T-helper 2 cell treated with Interferon-gamma antibody and Interleukin-4, amounts not matched to agents 100 ng/mL and 5 ng/mL, for 36 hours (primary cell): ENCODE results near the gene MCC. TPM values are rescaled to one million over a fixed set of nuclear protein-coding genes. Genes with fewer than 3 reads are reported as not detected.

Experiments used
- intact Hi-C: fragments of 100-400 bp; cut with micrococcal nuclease; formaldehyde crosslinking; loops from one replicate; pipeline ENCODE4 v1.15.1; 2023
- total RNA-seq: library from RNA; stranded (reverse); gene quantifications from 2 replicates; pipeline ENCODE4 v1.2.3, GENCODE V29; 2022

The MCC gene
- total RNA-seq, 1 donor from 2014 or later = 3.2 TPM

DNA sequence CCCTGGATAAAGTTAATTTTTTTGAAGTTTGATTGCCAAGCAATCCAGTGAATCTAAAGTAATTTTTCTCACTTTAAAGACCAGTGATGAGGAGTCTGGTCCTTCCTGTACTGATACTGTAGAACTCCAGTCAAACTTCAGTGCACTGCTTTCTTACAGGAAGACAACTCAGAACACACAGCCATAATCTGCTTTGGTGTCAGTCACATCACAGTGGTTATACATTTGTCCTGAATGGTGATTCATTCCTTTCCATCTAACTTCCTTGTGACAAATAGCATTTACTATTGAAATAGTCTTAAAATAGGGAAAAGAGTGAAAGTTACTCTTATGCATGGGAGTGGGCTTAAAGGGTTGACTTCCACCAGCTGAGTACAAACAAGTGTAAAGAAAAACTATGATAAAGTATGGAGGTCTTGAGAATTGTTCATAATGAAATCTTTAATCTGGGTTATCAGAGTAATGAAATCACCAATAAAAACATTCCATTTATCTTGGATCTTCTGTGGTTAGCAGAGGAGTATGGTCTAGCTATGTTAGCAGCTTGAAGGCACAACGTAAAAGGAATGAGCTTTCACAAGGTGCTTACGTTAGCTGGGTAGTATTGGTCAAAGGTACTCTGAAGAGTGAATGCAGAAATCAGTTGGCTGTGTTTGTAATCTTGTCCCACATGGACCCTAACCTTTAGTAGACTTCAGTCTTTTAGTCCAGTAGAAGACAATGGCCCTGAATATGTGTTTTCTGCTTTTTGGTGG lies 470.2 kb downstream of the MCC start:
- intact Hi-C loops = no loop called here

DNA sequence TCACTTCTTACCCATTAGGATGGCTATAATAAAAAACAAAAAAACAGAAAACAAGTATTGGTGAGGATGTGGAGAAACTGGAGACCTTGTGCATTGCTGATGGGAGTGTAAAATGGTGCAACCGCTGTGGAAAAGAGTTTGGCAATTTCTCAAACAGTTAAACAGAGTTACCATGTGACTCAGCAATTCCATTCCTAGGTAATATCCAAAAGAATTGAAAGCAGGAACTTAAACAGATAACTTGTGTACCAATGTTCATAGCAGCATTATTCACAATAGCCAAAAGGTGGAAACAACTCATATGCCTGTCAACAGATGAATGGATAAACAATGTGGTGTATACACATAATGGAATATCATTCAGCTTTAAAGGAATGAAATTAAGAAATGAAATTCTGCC lies 482.8 kb downstream of the MCC start:
- intact Hi-C loops = no loop called here

DNA sequence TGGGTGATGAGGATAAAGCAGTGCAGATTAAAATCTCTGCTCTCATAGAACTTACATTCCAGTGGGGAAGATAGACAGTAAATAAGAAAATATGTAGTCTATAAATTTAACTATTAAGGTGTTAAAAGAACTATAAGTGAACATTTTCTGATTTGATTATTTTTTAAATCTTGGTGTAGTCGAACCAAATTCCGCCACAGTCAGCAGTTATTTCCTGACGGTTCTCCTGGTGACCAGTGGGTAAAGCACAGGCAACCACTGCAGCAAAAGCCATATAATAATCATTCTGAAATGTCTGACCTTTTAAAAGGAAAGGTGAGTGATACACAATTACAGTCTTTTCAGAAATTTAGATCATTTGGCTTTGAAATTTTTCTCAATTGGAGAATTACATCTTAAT lies 484.5 kb downstream of the MCC start:
- intact Hi-C loops = no loop called here

DNA sequence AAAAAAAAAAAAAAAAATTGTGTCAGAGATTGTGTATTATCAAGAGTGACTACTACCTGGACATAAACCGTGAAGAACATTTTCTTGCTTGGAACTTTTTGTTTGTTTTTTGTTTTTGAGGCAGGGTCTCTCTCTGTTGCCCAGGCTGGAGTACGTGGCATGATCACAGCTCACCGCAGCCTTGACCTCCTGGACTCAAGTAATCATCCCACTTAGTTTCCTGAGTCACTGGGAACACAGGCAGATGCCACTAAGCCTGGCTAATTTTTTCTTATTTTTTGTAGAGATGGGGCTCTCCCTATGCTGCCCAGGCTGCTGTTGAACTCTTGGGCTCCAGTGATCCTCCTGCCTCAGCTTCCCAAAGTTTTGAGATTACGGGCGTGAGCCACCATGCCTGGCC lies 485.8 kb downstream of the MCC start:
- intact Hi-C loops = no loop called here

DNA sequence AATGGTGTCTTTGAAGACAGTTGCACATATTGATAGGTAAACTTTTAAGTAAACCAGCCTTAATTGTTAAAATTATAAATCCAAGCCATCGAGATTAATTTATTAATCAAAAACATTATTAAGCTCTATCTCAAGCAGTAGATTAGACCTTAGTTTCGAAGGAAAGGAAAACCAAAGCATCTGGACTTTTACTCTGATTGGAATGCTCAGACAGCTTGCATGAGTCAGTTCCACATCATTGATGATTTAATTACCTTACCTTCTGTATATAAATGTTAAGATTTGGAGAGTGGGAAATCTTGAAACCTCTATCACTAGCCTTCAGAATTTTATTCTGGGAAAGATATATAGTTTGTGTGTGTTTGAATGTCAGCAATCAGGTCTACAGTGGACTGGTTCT lies 487.8 kb downstream of the MCC start:
- intact Hi-C loops = no loop called here

DNA sequence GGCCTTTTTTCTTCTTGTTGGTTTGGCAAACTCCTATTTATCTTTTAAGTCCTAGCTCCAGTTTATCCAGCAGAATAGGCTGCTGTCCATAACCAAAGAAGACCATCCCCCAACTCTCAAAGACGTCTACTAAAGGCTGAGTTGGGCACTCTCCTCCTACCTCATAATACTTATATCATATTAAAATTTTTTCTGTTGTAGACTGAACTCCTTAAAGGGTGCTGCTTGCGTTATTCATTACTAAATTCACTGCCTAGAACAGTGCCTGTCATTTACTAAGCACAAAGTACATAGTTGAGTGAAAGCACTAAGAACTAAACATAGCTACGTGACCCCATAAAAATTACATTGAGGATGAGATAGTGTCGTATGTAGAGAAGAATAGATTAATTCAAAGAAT lies 490.0 kb downstream of the MCC start:
- intact Hi-C loops = loop anchor here (5.0 kb wide), 1 partner anchor 64 kb away; no protein-coding TSS in a partner anchor

DNA sequence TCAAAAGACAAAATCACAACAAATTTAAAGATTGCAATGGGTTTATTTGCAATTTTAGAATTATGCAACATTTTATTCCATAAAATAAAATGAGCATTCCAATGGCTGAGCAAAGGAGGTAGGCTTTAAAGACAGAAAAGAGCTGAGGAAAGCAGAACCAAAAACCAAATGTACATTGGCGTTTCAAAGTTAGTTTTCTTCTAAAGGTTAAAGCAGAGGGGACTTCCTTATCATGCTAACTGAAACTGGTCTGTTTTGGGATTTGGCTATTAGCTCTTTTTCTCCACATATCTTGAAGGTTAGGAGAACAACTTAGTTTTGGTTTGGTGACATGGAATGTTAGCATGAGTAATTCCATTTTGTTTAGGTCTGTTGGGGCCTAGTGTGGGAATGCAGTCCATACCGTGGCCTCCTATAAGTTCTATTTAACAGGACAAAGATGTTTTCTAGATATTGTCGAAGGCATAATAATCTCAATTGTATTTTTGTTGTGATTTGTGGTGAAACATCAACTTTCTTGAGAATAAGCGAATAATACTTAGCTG lies 491.4 kb downstream of the MCC start:
- intact Hi-C loops = loop anchor here (1.0 to 5.0 kb wide), 5 partner anchors 65 to 609 kb away; partner anchors contain the start of gene YTHDC2

DNA sequence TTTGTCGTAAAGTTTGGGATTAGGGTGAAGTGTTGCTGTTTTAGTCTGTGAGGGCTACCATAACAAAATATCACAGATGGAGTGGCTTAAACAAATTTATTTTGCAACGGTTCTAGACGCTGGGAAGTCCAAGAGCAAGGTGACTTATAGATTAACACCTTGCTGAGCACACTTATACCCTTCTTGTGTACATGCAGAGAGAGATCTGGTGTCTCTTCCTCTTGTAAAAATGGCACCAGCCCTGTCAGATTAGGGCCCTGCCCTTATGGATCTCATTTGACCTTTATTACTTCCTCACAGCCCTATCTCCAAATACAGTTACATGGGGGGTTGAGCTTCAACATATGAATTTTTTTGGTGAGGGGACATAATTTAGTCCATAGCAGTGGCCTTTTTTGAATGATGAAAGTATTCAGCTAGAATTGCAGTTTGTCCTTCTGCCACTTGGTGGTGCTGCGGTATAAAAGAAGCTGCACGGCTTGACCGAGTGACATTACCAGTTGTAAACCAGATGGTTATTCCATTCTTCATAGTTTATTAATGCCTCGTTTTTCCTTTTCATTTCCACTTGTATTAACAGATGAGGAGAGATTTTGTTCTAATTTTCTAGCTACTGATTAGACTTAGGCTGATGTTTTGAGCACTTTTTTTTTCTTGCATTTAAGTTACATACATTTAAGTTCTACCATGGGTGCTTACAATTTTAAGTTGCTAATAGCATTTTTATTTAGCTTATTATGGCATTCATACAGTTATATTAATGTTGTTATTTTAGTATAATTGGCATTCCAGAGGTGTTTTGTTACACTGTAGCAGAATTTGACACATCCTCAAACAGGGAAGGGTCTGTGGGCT lies 492.3 kb downstream of the MCC start:
- intact Hi-C loops = loop anchor here (1.0 to 5.0 kb wide), 5 partner anchors 66 to 610 kb away; partner anchors contain the start of gene YTHDC2

DNA sequence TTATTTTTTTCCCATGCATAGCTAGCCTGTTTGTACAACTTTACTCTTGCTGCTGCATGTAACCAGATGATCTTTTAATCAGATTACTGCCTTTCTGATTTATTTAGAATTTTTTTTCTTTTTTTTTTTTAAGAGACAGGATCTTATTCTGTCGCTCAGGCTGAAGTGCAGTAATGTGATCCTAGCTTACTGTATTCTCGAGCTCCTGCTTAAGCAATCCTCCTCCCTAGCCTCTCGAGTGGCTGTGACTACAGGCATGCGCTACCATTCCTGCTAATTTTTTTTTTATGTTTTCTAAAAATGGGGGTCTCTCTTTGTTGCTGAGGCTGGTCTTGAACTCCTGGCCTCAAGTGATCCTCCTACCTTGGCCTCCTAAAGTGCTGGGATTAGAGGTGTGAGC lies 502.0 kb downstream of the MCC start:
- intact Hi-C loops = no loop called here

DNA sequence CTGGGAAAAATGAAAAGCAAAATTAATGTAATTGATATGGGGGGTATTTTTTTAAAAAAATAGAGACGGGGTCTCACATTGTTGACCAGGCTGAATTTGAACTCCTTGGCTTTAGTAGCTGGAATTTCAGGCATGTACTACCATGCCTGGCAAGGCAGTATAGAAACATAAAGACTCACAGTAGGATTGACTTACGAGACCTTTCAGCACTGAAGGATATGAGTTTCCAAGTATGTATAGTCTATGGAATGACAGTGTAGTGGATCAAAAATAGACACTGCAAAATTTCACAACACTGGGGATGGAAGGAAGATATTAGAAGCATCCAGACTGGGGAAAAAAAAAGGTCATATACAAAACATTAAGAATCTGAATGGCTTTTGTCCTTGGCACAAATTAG lies 504.9 kb downstream of the MCC start:
- intact Hi-C loops = no loop called here

DNA sequence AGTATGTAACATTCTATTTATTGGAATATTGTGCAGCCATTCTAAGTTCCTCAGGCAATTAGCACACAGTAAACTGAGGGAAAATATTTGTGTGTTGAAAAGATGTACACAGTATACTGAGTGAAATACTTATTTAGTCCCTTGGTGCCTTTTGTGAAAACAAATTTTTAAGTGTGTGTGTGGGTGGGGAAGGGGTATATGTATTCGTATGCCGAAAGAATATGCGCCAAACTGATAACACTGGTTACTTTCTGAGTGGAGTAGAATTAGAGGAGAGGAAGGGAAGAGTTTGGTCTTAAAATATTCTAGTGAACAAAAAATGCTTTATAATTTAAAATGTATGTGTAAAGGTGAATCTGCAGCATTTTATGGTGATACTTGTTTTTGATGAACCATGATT lies 508.5 kb downstream of the MCC start:
- intact Hi-C loops = loop anchor here (5.0 kb wide), 2 partner anchors 313 to 533 kb away; partner anchors contain the start of gene YTHDC2

DNA sequence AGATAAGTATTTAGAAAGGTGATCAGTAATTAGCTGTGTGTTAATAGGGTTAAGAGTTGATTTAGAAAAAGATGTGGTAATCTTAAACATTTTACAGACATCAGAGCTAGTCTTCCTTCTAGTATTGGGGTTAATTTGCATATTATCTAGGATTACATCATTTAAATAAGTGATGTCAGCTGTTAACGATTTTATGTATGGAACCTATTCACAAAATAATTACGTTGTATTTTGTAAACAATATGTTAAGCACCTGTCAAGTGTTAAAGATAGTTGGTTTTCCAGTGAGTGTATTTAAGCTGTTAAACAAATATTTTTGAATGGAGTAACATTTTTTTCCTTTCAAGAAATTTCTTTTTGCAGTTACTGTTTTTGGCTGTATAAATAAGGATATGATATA lies 509.4 kb downstream of the MCC start:
- intact Hi-C loops = loop anchor here (5.0 kb wide), 2 partner anchors 313 to 533 kb away; partner anchors contain the start of gene YTHDC2

DNA sequence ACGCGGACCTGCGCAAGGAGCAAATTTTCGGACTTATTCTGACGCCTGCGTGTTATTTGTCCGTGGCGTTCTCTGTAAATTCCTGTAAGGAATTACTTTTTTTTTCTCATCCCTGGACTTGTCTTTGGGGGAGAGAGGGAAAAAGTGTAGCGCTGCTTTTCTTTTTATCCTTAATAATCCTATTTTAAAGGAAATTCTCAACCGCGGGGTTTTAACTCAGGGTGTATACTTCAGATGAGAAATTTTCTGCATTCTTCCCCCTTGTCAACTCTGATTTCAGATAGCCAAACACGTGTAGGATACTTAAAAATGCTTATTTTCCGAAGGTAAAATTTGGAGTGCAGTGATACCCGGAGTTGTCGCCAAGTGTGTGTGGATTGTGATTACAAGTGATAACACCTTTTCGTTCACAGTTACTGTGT lies 510.8 kb downstream of the MCC start:
- intact Hi-C loops = loop anchor here (5.0 kb wide), 2 partner anchors 315 to 535 kb away; partner anchors contain the start of gene YTHDC2

DNA sequence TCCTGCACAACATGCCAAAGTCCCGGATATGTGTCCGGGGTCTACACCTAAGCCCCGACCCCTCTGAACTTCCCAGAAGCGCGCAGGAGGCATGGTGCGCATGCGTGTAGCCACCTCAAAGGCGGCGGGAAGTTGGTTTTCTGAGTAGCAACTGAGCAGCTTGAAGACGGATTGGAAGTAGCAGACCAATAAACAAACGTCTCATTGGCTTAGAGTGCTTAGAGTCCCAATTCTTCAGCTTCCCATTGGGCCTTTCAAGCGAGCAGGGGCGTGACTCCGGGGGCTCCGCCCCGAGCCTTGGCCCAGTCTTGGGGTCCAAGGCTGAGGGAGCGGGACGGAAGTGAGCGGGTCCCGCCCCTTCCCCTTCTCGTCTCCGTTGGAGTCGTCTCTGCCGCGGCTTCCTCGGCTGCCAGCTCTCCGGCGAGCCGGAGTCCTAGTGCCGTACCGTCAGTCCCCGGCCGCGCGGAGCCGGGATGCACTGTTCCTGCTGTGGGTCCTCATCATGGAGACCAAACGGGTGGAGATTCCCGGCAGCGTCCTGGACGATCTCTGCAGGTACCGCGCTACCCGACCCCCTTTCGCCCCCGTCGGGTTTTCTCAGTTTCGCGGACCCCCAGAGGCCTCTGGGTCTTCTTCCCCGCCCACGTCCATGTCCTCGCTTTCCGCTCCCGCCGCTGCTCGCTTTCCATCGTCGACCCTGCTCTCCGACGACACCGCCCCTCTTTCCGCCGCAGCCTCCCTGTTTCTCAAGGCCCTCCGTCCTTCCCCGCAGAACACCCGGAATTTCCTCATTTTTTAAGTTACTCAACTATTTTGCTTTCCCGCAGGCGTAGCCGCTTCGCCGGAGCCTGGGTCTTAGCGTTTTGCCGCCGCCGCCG lies 511.6 kb downstream of the MCC start, which contains the start of gene DCP2:
Gene DCP2 (plus strand): TSS at position 367 of the 878 bp plus-strand sequence. CDS start 136 bp downstream, at position 503.
- intact Hi-C loops = loop anchor here (1.0 to 5.0 kb wide), 7 partner anchors 13 to 536 kb away; partner anchors contain the start of genes REEP5, SRP19 and YTHDC2

DNA sequence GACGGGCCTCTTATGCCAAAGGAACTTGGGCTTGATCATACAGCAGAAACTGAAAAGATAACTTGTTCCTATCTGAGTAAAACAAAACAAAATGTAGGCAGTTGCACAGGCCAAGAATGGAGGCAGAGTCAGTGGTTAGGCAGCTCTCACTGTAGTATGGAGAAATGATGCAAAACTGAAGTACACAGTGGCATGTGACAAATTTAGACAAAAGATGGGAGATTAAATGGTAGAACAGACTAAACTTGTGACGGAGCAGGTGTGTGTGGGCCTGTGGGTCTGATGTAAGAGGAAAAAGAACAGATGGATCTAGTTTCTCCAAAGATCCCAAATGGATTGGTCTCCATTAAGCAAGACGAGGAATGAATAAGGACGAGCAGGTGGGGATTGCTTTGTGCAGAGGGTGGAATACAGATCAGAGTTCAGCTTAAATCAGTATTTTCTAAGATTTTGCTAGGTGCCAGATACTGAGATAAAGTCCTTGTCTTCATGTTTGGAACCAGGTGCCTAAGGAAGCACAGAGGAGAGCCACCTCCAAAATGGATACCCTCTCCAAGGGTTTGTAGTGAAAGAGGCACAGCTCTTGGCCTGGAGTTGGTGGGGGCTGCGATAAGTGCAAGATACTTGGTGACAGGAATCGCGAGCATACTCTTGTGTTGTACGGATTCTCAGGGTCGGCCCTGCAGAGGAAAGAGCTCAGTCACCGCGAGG lies 512.4 kb downstream of the MCC start:
- intact Hi-C loops = loop anchor here (1.0 to 5.0 kb wide), 7 partner anchors 13 to 536 kb away; partner anchors contain the start of genes REEP5, SRP19 and YTHDC2

DNA sequence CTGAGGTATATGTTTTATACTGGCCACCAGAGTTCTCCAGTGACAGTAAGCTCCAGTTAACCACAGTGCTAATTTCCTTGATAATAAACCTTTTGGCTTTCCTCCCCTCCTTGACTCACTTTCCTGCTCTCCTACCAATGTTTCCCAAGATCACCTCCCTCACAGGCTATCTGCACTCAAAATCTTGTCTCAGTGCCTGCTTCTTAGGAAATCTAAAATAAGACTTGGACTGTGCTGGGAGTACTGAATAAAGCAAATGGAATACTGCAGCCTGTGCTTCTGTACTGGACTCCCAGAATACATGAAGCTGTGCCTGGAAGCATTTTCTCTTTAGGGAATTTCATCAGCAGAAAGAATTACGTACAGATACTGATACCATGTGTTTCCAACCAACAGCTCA lies 513.4 kb downstream of the MCC start:
- intact Hi-C loops = loop anchor here (5.0 kb wide), 2 partner anchors 317 to 537 kb away; partner anchors contain the start of gene YTHDC2

DNA sequence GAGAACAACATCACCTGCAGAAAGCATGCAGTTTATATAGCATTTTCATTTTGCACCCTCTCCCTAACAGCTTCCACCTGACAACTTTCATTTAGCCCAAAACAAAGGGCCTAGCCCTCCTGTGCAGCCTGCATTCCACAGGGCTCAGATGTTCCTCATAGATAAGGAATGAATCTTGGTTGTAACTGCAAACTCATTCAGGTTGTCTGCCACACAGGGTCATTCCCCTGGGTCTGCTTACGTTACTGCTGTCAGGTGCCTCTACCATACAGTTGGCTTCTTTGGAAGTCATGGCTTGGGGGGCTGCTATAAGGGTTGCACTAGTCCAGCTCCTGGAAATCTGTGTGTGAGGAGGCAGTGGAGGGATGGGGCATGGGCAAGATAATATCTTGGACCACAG lies 514.3 kb downstream of the MCC start:
- intact Hi-C loops = no loop called here

DNA sequence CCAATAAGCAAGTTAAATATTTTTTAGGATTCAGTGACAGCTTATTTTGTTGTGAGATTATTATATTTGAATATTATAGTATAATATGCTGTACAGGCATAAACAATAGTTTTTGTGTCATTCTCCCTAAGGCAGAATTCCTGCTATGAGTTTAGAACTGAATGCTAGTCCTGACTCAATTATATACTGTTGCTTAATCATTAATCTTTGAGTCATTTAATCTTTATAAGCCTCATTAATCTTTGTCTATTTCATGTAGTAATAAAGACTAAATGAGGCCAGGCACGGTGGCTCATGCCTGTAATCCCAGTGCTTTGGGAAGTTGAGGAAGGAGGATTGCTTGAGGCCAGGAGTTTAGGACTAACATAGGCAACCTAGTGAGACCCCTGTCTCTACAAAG lies 515.2 kb downstream of the MCC start:
- intact Hi-C loops = no loop called here
